ENCODE measurements around the gene PLEKHG5. TPM values are rescaled to one million over a fixed set of nuclear protein-coding genes. Genes with fewer than 3 reads are reported as not detected.

PLEKHG5 gene
- total and polyA plus RNA-seq, 4 donors = 0.28 to 1.9 (median 1.1) TPM

- no peak overlapping the region for H3K27ac ChIP-seq (ENCODE audit: low read depth in 1 of 2, low read length in 2 of 2)
- no peaks in the 10 kb centered on the region for H3K9me3 ChIP-seq (ENCODE audit: control insufficient read depth in 4 of 4, low read length in 3 of 4)
- WGBS = 82% methylated on average over 9 of the region's 9 CpGs
- no peaks in the 10 kb centered on the region for H3K36me3 ChIP-seq (ENCODE audit: control insufficient read depth in 4 of 4, insufficient read depth in 3 of 4, low read depth in 1 of 4, low read length in 3 of 4)
- H3K4me1 ChIP-seq (ENCODE audit: control insufficient read depth in 4 of 4, insufficient read depth in 4 of 4, low read length in 3 of 4) = peaks cover 0 to 17% (median 4%) of the 10 kb centered on the region in 4 donors
- TF ChIP-seq, protein P1, sequence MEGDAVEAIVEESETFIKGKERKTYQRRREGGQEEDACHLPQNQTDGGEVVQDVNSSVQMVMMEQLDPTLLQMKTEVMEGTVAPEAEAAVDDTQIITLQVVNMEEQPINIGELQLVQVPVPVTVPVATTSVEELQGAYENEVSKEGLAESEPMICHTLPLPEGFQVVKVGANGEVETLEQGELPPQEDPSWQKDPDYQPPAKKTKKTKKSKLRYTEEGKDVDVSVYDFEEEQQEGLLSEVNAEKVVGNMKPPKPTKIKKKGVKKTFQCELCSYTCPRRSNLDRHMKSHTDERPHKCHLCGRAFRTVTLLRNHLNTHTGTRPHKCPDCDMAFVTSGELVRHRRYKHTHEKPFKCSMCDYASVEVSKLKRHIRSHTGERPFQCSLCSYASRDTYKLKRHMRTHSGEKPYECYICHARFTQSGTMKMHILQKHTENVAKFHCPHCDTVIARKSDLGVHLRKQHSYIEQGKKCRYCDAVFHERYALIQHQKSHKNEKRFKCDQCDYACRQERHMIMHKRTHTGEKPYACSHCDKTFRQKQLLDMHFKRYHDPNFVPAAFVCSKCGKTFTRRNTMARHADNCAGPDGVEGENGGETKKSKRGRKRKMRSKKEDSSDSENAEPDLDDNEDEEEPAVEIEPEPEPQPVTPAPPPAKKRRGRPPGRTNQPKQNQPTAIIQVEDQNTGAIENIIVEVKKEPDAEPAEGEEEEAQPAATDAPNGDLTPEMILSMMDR (IDR thresholded peaks at IDR 0.05; ENCODE audit: low read depth, low read length, missing input control) = no peak
- TF ChIP-seq SP1 (IDR thresholded peaks at IDR 0.05) (no peak), HNF4G (IDR thresholded peaks at IDR 0.05) (no peak), HNF4A (conservative IDR thresholded peaks at IDR 0.05) (no peak), MAX (IDR thresholded peaks at IDR 0.05) (no peak), GABPA (IDR thresholded peaks at IDR 0.05 in 1 of 2, conservative IDR thresholded peaks at IDR 0.05 in 1 of 2) (no peak), FOXA1 (IDR thresholded peaks at IDR 0.05) (no peak), EGR1 (IDR thresholded peaks at IDR 0.05; ENCODE audit: low read depth in 2 of 2) (no peak), JUND (IDR thresholded peaks at IDR 0.05) (no peak)
- TF ChIP-seq, protein P2, sequence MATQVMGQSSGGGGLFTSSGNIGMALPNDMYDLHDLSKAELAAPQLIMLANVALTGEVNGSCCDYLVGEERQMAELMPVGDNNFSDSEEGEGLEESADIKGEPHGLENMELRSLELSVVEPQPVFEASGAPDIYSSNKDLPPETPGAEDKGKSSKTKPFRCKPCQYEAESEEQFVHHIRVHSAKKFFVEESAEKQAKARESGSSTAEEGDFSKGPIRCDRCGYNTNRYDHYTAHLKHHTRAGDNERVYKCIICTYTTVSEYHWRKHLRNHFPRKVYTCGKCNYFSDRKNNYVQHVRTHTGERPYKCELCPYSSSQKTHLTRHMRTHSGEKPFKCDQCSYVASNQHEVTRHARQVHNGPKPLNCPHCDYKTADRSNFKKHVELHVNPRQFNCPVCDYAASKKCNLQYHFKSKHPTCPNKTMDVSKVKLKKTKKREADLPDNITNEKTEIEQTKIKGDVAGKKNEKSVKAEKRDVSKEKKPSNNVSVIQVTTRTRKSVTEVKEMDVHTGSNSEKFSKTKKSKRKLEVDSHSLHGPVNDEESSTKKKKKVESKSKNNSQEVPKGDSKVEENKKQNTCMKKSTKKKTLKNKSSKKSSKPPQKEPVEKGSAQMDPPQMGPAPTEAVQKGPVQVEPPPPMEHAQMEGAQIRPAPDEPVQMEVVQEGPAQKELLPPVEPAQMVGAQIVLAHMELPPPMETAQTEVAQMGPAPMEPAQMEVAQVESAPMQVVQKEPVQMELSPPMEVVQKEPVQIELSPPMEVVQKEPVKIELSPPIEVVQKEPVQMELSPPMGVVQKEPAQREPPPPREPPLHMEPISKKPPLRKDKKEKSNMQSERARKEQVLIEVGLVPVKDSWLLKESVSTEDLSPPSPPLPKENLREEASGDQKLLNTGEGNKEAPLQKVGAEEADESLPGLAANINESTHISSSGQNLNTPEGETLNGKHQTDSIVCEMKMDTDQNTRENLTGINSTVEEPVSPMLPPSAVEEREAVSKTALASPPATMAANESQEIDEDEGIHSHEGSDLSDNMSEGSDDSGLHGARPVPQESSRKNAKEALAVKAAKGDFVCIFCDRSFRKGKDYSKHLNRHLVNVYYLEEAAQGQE (IDR thresholded peaks at IDR 0.05) = no peak
- H3K9ac ChIP-seq (ENCODE audit: low read depth in 1 of 2, low read length in 2 of 2) = no peak overlapping the region
- H3K27me3 ChIP-seq (ENCODE audit: control insufficient read depth in 4 of 4, insufficient read depth in 4 of 4, low read length in 3 of 4) = peaks cover 0 to 9% (median 2%) of the 10 kb centered on the region in 4 donors
- no peak overlapping the region for H3K4me3 ChIP-seq (ENCODE audit: low read depth in 1 of 3, low read length in 3 of 3)
- DNase-seq (ENCODE audit: low spot score) = peak; percentile 55
Measured at GRCh38 chr1:6426277-6426971, 65.0 kb downstream of the PLEKHG5 start.

DNA sequence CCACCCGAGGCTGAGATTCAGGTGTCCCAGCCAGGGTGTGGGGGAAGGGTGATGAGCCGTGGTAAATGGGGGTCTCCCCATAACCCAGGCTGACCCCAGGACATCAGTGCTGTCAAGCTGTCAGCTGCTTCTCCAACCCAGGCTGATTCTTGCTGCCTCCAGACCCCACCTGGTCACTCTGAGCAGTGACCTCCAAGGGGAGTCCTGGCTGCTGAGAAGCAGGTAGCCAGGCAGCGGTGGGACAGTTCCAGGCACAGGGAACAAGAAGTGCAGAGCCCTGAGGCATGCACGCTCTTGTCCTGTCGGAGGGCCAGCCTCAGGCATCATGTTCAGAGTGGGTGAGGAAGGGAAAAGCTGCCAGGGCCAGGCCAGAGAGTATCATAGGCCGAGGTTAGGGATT lies 65.8 kb downstream of the PLEKHG5 start:
- H3K9ac ChIP-seq (ENCODE audit: low read depth in 1 of 2, low read length in 2 of 2) = no peak overlapping the region
- WGBS = 73% methylated on average over 6 of the region's 6 CpGs
- H3K27me3 ChIP-seq (ENCODE audit: control insufficient read depth in 4 of 4, insufficient read depth in 4 of 4, low read length in 3 of 4) = peaks cover 0 to 9% (median 3%) of the 10 kb centered on the region in 4 donors
- no peaks in the 10 kb centered on the region for H3K9me3 ChIP-seq (ENCODE audit: control insufficient read depth in 4 of 4, low read length in 3 of 4)
- peak; percentile 37 for DNase-seq (ENCODE audit: low spot score)
- H3K27ac ChIP-seq (ENCODE audit: low read depth in 1 of 2, low read length in 2 of 2) = no peak overlapping the region
- H3K4me3 ChIP-seq (ENCODE audit: low read depth in 1 of 3, low read length in 3 of 3) = no peak overlapping the region
- H3K36me3 ChIP-seq (ENCODE audit: control insufficient read depth in 4 of 4, insufficient read depth in 3 of 4, low read depth in 1 of 4, low read length in 3 of 4) = no peaks in the 10 kb centered on the region
- peaks cover 0 to 17% (median 4%) of the 10 kb centered on the region in 4 donors for H3K4me1 ChIP-seq (ENCODE audit: control insufficient read depth in 4 of 4, insufficient read depth in 4 of 4, low read length in 3 of 4)
- TF ChIP-seq, protein P3, sequence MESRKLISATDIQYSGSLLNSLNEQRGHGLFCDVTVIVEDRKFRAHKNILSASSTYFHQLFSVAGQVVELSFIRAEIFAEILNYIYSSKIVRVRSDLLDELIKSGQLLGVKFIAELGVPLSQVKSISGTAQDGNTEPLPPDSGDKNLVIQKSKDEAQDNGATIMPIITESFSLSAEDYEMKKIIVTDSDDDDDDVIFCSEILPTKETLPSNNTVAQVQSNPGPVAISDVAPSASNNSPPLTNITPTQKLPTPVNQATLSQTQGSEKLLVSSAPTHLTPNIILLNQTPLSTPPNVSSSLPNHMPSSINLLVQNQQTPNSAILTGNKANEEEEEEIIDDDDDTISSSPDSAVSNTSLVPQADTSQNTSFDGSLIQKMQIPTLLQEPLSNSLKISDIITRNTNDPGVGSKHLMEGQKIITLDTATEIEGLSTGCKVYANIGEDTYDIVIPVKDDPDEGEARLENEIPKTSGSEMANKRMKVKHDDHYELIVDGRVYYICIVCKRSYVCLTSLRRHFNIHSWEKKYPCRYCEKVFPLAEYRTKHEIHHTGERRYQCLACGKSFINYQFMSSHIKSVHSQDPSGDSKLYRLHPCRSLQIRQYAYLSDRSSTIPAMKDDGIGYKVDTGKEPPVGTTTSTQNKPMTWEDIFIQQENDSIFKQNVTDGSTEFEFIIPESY (IDR thresholded peaks at IDR 0.05) = no peak
- TF ChIP-seq JUND (IDR thresholded peaks at IDR 0.05) = no peak
- TF ChIP-seq GABPA (IDR thresholded peaks at IDR 0.05 in 1 of 2, conservative IDR thresholded peaks at IDR 0.05 in 1 of 2) = no peak
- TF ChIP-seq, protein P2 (IDR thresholded peaks at IDR 0.05) = no peak
- TF ChIP-seq FOXA2 (IDR thresholded peaks at IDR 0.05) = no peak
- no peak for TF ChIP-seq RXRA (IDR thresholded peaks at IDR 0.05)
- TF ChIP-seq MAX (IDR thresholded peaks at IDR 0.05) = no peak
- TF ChIP-seq, protein P1 (IDR thresholded peaks at IDR 0.05; ENCODE audit: low read depth, low read length, missing input control) = no peak
- TF ChIP-seq HNF4G (IDR thresholded peaks at IDR 0.05) = no peak
- no peak for TF ChIP-seq RAD21 (IDR thresholded peaks at IDR 0.05)
- no peak for TF ChIP-seq YY1 (IDR thresholded peaks at IDR 0.05)
- TF ChIP-seq SP1 (IDR thresholded peaks at IDR 0.05) = no peak
- TF ChIP-seq EGR1 (IDR thresholded peaks at IDR 0.05; ENCODE audit: low read depth in 2 of 2) = no peak
- TF ChIP-seq TAF1 (conservative IDR thresholded peaks at IDR 0.05) = no peak
